DOHH2 (cell line): ENCODE measurements around the gene HSD17B14.

Source experiments
- EZH2phosphoT487 ChIP-seq: fragments of 200-600 bp; sonication (generic); IDR thresholded peaks from 2 replicates; pipeline ENCODE4 v1.6.1; 2017; ENCODE audit warnings: borderline replicate concordance, mild to moderate bottlenecking, antibody characterized with exemption, low read length, moderate library complexity, mixed read lengths
- TF ChIP-seq, protein P1 (sequence below): fragments of 200-600 bp; sonication (generic); IDR thresholded peaks from one replicate; pipeline ENCODE4 v1.5.1; 2014; ENCODE audit warnings: antibody characterized with exemption, mild to moderate bottlenecking, low read depth, low read length; ENCODE audit not compliant: poor library complexity, severe bottlenecking

DNA sequence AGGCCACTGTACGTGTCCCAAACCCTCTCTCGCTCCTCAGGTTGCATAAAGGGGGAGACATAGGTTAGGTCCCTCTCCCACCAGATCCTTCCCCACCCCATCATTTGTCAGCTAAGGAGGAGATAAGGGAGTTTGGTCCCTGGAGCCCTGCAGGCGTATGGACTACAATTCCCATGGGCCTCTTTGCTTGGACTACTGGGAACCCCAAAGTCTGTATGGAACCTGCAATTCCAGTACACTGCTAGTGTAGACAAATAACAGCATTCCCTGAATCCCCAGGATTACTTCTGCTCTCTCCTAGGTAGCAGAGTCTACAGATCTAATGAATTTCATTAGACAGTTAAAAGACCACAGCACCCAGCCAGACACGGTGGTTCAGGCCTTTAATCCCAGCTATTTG lies 16.0 kb upstream of the HSD17B14 start:
- TF ChIP-seq, protein P1, sequence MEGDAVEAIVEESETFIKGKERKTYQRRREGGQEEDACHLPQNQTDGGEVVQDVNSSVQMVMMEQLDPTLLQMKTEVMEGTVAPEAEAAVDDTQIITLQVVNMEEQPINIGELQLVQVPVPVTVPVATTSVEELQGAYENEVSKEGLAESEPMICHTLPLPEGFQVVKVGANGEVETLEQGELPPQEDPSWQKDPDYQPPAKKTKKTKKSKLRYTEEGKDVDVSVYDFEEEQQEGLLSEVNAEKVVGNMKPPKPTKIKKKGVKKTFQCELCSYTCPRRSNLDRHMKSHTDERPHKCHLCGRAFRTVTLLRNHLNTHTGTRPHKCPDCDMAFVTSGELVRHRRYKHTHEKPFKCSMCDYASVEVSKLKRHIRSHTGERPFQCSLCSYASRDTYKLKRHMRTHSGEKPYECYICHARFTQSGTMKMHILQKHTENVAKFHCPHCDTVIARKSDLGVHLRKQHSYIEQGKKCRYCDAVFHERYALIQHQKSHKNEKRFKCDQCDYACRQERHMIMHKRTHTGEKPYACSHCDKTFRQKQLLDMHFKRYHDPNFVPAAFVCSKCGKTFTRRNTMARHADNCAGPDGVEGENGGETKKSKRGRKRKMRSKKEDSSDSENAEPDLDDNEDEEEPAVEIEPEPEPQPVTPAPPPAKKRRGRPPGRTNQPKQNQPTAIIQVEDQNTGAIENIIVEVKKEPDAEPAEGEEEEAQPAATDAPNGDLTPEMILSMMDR = no peak
- no peak for TF ChIP-seq EZH2phosphoT487
